Coronary artery (tissue), 2 donors: ENCODE results near the gene UBA52.

Experiments
- DNase-seq: peaks from one replicate; pipeline ENCODE4 v3.0.0-alpha.2; 2017; ENCODE audit warnings: low spot score
- H3K27ac ChIP-seq, 2 donors: fragments of 200-600 bp; sonication (generic); one replicate each; pipeline ENCODE4 v1.5.1; 2016 to 2019
- H3K4me3 ChIP-seq: fragments of 200-600 bp; sonication (generic); 2 replicates; pipeline ENCODE4 v1.5.1; 2016; ENCODE audit warnings: mild to moderate bottlenecking, moderate library complexity
- TF ChIP-seq, protein P1 (sequence below): fragments of 200-600 bp; sonication (generic); IDR thresholded peaks from one replicate; pipeline ENCODE4 v1.5.1; 2019; ENCODE audit warnings: antibody characterized with exemption

The UBA52 gene

DNA sequence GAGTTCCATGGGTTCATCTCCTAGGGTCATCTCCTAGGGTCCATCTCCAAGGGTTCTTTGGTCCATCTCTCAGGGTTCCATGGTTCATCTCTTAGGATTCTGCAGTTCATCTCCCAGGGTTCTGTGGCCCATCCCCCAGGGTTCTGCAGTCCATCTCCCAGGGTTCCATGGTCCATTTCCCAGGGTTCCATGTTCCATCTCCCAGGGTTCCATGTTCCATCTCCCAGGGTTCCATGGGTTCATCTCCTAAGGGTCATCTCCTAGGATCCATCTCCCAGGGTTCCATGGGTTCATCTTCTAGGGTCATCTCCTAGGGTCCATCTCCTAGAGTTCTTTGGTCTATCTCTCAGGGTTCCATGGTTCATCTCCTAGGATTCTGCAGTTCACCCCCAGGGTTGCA is 45.9 kb downstream of the UBA52 start:
- no peak overlapping the region for H3K4me3 ChIP-seq
- H3K27ac ChIP-seq = no peak overlapping the region
- TF ChIP-seq, protein P1, sequence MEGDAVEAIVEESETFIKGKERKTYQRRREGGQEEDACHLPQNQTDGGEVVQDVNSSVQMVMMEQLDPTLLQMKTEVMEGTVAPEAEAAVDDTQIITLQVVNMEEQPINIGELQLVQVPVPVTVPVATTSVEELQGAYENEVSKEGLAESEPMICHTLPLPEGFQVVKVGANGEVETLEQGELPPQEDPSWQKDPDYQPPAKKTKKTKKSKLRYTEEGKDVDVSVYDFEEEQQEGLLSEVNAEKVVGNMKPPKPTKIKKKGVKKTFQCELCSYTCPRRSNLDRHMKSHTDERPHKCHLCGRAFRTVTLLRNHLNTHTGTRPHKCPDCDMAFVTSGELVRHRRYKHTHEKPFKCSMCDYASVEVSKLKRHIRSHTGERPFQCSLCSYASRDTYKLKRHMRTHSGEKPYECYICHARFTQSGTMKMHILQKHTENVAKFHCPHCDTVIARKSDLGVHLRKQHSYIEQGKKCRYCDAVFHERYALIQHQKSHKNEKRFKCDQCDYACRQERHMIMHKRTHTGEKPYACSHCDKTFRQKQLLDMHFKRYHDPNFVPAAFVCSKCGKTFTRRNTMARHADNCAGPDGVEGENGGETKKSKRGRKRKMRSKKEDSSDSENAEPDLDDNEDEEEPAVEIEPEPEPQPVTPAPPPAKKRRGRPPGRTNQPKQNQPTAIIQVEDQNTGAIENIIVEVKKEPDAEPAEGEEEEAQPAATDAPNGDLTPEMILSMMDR = no peak
- DNase-seq = no peak

DNA sequence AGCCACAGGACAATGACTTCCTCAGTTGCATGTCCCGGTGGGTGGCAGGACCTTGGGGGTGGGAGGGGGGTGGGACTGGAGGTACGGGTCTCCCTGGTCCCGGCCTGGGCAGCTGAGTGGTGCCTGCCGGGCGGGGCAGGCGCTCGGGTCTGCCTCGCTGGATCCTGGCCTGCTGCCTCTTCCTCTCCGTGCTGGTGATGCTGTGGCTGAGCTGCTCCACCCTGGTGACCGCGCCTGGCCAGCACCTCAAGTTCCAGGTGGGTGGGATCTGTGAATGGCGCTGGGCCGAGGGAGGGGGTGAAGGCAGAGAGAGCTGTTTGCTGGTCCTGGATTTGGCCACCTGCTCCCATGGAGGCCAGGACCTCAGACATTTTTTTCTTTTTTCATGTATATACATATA is 46.6 kb downstream of the UBA52 start:
- Histone ChIP-seq H3K4me3 (no peak overlapping the region), H3K27ac (no peak overlapping the region)
- TF ChIP-seq, protein P1 = no peak
- DNase-seq = no peak

- no peak for DNase-seq
These were observed 48.7 kb downstream of the UBA52 start for GRCh38 chr19:18620311-18620710.

GRCh38 chr19:18620902-18621301 is 49.2 kb downstream of the UBA52 start:
- no peak for DNase-seq
- Histone ChIP-seq H3K27ac (no peak overlapping the region), H3K4me3 (no peak overlapping the region)
- TF ChIP-seq, protein P1 = no peak

More at GRCh38 chr19:18620311-18620710, 48.7 kb downstream of the UBA52 start:
- Histone ChIP-seq H3K27ac (no peak overlapping the region), H3K4me3 (no peak overlapping the region)
- TF ChIP-seq, protein P1 = no peak

GRCh38 chr19:18626906-18627305 is 55.2 kb downstream of the UBA52 start:
- TF ChIP-seq, protein P1 = no peak
- H3K27ac ChIP-seq = no peak overlapping the region
- no peak overlapping the region for H3K4me3 ChIP-seq

More at GRCh38 chr19:18626906-18627305, 55.2 kb downstream of the UBA52 start:
- no peak for DNase-seq
